ENCODE data around the gene BCORL1.
A peak's percentile ranks its signal among the peaks of the same experiment; 100 is the strongest.

BCORL1 gene

GRCh38 chrX:129958814-129959492 lies 23.5 kb upstream of the BCORL1 start:
- TF ChIP-seq, protein P1, sequence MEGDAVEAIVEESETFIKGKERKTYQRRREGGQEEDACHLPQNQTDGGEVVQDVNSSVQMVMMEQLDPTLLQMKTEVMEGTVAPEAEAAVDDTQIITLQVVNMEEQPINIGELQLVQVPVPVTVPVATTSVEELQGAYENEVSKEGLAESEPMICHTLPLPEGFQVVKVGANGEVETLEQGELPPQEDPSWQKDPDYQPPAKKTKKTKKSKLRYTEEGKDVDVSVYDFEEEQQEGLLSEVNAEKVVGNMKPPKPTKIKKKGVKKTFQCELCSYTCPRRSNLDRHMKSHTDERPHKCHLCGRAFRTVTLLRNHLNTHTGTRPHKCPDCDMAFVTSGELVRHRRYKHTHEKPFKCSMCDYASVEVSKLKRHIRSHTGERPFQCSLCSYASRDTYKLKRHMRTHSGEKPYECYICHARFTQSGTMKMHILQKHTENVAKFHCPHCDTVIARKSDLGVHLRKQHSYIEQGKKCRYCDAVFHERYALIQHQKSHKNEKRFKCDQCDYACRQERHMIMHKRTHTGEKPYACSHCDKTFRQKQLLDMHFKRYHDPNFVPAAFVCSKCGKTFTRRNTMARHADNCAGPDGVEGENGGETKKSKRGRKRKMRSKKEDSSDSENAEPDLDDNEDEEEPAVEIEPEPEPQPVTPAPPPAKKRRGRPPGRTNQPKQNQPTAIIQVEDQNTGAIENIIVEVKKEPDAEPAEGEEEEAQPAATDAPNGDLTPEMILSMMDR (IDR thresholded peaks at IDR 0.05; ENCODE audit: low read depth, low read length): no peak
- TF ChIP-seq EZH2phosphoT487 (IDR thresholded peaks at IDR 0.05; ENCODE audit: low read depth): no peak
- no peaks in the 10 kb centered on the region for H3K9me3 ChIP-seq (ENCODE audit: insufficient read depth, low read length)
- H2AFZ ChIP-seq (ENCODE audit: low read depth, low read length): no peak overlapping the region
- H3K9ac ChIP-seq (ENCODE audit: low read length): no peak overlapping the region
- H3K4me2 ChIP-seq (ENCODE audit: low read length): peak overlapping the region; percentile 81; the same call in 1 of the 2 replicates
- no peaks in the 10 kb centered on the region for H4K20me1 ChIP-seq (ENCODE audit: insufficient read depth, low read length)
- no peaks in the 10 kb centered on the region for H3K79me2 ChIP-seq (ENCODE audit: low read length)
- no peak overlapping the region for H3K4me3 ChIP-seq (ENCODE audit: low read length)
- no peaks in the 10 kb centered on the region for H3K36me3 ChIP-seq (replicated peaks; ENCODE audit: low read depth, low read length)
- no peak overlapping the region for H3K27ac ChIP-seq (ENCODE audit: low read length)
- H3K27me3 ChIP-seq (ENCODE audit: low read depth, low read length): no peaks in the 10 kb centered on the region
- H3K4me1 ChIP-seq (ENCODE audit: low read length): peaks cover 16% of the 10 kb centered on the region

- no peaks in the 10 kb centered on the region for H3K36me3 ChIP-seq (replicated peaks; ENCODE audit: low read depth, low read length)
- no peak overlapping the region for H3K9ac ChIP-seq (ENCODE audit: low read length)
- no peak overlapping the region for H2AFZ ChIP-seq (ENCODE audit: low read depth, low read length)
- H3K27ac ChIP-seq (ENCODE audit: low read length): no peak overlapping the region
- TF ChIP-seq EZH2phosphoT487 (IDR thresholded peaks at IDR 0.05; ENCODE audit: low read depth): no peak
- TF ChIP-seq, protein P1 (IDR thresholded peaks at IDR 0.05; ENCODE audit: low read depth, low read length): no peak
- peaks cover 16% of the 10 kb centered on the region for H3K4me1 ChIP-seq (ENCODE audit: low read length)
- H3K9me3 ChIP-seq (ENCODE audit: insufficient read depth, low read length): no peaks in the 10 kb centered on the region
- no peaks in the 10 kb centered on the region for H3K79me2 ChIP-seq (ENCODE audit: low read length)
- no peaks in the 10 kb centered on the region for H3K27me3 ChIP-seq (ENCODE audit: low read depth, low read length)
- no peak overlapping the region for H3K4me2 ChIP-seq (ENCODE audit: low read length)
- H4K20me1 ChIP-seq (ENCODE audit: insufficient read depth, low read length): no peaks in the 10 kb centered on the region
- H3K4me3 ChIP-seq (ENCODE audit: low read length): no peak overlapping the region
These were observed 23.0 kb upstream of the BCORL1 start for GRCh38 chrX:129959493-129959832.

- peak overlapping the region; percentile 77 for H3K9ac ChIP-seq (ENCODE audit: low read length)
- no peaks in the 10 kb centered on the region for H3K9me3 ChIP-seq (ENCODE audit: insufficient read depth, low read length)
- TF ChIP-seq, protein P1 (IDR thresholded peaks at IDR 0.05; ENCODE audit: low read depth, low read length): no peak; the same call in 1 of the 2 replicates
- no peaks in the 10 kb centered on the region for H3K79me2 ChIP-seq (ENCODE audit: low read length)
- peak overlapping the region; percentile 94 for H3K4me2 ChIP-seq (ENCODE audit: low read length)
- H3K27ac ChIP-seq (ENCODE audit: low read length): peak overlapping the region; percentile 16; the same call in 1 of the 2 replicates
- peak overlapping the region; percentile 82 for H3K4me3 ChIP-seq (ENCODE audit: low read length)
- peak overlapping the region; percentile 88; the same call in 1 of the 2 replicates for H2AFZ ChIP-seq (ENCODE audit: low read depth, low read length)
- no peaks in the 10 kb centered on the region for H3K27me3 ChIP-seq (ENCODE audit: low read depth, low read length)
- no peaks in the 10 kb centered on the region for H3K36me3 ChIP-seq (replicated peaks; ENCODE audit: low read depth, low read length)
- no peaks in the 10 kb centered on the region for H4K20me1 ChIP-seq (ENCODE audit: insufficient read depth, low read length)
- peaks cover 16% of the 10 kb centered on the region for H3K4me1 ChIP-seq (ENCODE audit: low read length)
These were observed 21.0 kb upstream of the BCORL1 start for GRCh38 chrX:129961180-129962083.

GRCh38 chrX:129963729-129964128 lies 18.7 kb upstream of the BCORL1 start:
- TF ChIP-seq EZH2phosphoT487 (IDR thresholded peaks at IDR 0.05; ENCODE audit: low read depth): no peak
- TF ChIP-seq, protein P1 (IDR thresholded peaks at IDR 0.05; ENCODE audit: low read depth, low read length): no peak
- H3K79me2 ChIP-seq (ENCODE audit: low read length): no peaks in the 10 kb centered on the region
- H3K9ac ChIP-seq (ENCODE audit: low read length): no peak overlapping the region
- no peak overlapping the region for H2AFZ ChIP-seq (ENCODE audit: low read depth, low read length)
- no peak overlapping the region for H3K4me2 ChIP-seq (ENCODE audit: low read length)
- H3K4me1 ChIP-seq (ENCODE audit: low read length): peaks cover 10% of the 10 kb centered on the region; the same call in 1 of the 2 replicates
- no peaks in the 10 kb centered on the region for H3K36me3 ChIP-seq (replicated peaks; ENCODE audit: low read depth, low read length)
- no peak overlapping the region for H3K4me3 ChIP-seq (ENCODE audit: low read length)
- no peak overlapping the region for H3K27ac ChIP-seq (ENCODE audit: low read length)
- H4K20me1 ChIP-seq (ENCODE audit: insufficient read depth, low read length): no peaks in the 10 kb centered on the region
- H3K9me3 ChIP-seq (ENCODE audit: insufficient read depth, low read length): no peaks in the 10 kb centered on the region
- no peaks in the 10 kb centered on the region for H3K27me3 ChIP-seq (ENCODE audit: low read depth, low read length)

Data from OCI-LY3 (cell line).